NCI-H345 treated with DMSO at 0.1 percent for 48 hours (cell line): ENCODE measurements around the gene MEAK7.

ENCODE experiments used
- DNase-seq: peaks from one replicate; lab custom pipeline; 2025; ENCODE audit not compliant: unreplicated experiment; lab: John Stamatoyannopoulos, UW

The MEAK7 gene, protein sequence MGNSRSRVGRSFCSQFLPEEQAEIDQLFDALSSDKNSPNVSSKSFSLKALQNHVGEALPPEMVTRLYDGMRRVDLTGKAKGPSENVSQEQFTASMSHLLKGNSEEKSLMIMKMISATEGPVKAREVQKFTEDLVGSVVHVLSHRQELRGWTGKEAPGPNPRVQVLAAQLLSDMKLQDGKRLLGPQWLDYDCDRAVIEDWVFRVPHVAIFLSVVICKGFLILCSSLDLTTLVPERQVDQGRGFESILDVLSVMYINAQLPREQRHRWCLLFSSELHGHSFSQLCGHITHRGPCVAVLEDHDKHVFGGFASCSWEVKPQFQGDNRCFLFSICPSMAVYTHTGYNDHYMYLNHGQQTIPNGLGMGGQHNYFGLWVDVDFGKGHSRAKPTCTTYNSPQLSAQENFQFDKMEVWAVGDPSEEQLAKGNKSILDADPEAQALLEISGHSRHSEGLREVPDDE

DNA sequence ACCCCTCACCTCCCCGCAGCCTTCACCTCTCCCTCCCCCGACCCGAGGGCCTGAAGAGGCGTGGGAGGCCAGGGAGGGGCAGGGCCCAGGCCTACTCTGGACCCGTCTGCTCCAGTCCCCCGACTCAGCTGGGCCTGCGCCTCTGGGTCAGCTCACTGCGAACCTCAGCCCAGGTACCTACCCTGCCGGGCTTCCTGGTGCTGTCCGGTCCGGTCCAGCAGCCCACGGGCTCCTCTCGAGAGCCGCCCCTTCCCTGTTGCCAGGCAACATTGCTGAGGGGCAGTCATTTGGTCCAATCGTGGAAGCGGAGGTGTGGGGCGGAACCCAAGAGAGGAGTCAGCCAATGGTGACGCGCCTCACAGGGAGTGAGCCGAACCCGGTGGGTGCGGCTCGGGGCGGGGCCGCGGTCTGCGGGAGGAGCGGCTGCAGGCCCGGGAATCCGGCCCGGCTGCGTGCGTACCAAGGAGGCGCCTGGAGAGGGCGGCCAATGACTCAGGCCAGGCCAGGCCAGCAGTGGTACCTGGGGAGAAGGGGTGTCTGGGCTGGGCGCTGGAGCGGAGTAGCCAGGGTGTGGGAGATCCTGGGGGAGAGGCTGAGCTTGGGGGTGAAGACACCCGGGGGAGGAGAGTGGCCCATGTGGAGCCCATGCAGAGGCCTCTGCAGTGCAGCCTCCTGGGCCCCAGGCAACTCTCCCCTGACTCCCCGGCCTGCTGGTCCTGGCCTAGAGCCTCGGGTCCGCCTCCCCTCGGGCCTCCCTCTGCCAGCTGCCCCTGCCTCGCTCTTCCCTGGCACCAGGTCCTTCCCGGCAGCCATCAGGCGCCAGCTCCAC lies at the start of gene MEAK7:
MEAK7 (minus strand) TSS at position 240 of the 829 bp plus-strand sequence. CDS start 6,573 bp downstream, outside the sequence.
- peak; percentile 85 for DNase-seq

DNA sequence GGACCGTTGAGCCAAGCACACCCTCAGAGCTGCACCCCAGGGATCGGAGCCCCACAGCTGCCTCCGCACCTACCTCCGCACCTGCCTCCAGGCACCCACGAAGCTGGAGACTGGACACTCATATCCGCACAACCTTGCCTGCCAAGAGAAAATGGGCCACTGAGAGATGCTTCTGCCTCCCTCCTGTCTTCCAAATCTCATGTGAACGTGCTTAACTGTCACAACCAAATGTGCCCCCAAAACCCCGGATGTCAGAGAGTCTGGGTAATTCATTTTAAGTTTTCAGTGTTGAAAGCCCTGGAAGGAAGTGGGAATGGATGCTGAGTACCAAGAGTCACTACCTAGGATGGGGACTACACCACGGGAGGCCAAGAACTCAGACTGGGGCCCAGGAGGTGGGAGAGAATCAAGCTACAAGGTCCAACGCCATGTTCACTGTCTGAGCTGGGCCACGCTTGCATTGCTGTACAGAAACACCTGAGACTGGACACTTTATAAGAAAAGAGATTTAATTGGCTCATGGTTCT lies 49.5 kb upstream of the MEAK7 start:
- no peak for DNase-seq

DNA sequence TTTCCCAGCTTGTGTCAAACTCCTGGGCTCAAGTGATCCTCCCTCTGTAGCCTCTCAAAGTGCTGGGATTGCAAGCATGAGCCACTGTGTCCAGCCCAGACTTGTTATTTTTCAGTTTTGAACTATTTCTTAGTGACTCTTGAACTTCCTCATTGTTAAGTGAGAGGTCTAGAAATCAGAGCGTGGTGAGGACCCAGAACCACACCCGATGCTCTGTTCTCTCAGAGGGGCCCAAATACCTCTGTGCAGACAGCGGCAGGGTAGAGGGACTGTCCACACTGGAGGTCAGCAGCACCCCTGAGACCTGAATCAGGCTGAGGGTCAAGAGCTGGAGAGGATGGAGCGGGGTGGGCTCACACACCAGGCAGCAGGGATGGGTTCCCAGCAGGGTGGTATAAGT lies 47.7 kb upstream of the MEAK7 start:
- DNase-seq: no peak

DNA sequence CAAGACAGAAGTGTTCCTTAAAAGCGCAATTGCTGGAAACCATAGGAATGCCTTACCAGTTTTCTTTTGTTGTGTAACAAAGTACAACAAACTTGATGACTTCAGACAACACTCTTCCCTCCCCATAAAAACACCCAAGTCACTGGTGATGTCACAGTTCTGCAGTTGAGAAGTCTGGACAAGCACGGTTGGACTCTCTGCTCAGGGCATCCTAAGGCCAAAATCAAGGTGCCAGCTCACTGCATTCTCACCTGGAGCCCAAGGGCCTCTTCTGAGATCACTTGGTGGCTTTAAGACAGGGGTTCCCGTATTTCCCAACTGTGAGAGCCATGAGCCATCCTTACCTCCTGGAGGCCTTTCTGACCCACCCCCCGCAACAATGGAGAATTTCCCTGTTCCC lies 45.6 kb upstream of the MEAK7 start:
- no peak for DNase-seq

DNA sequence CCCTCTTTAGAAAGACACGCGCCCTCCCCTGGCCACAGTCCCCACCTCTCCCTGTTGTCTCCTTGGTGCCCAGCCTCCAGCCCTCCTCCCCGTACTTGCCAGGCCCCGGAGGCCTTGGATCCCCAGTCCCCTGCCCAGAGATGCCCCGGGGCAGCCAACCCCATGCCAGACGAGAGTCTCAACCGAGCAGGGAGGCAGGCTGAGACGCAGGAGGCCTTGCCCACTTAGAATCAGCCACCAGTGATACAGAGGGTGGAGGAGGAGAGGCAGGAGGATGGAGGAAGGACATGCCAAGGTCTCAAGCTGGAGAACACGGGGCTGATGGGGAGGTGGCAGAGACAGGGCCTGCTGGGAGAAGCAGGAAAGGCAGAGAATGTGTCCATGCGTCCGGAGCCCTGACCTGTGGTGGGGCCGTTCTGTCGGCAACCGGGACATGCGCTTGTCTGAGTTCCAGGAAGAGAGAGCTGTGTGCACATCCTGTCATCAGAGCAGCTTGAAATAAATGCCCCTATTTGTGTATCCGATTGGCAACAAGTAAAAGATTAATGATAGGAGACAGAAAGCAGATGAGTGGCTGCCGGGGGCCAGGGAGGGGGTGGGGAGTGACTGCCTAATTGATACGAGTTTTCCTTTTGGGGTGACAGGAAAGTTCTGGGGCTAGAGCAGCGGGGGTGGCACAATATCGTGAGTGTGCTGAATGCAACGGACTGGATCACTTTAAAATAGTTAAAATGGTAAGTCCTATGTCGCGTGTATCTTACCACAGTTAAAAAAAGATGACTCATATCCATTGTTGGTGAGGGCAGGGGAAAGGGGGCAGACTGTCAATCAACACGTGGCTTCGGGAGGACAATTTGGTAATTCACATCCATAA lies 44.7 kb upstream of the MEAK7 start:
- DNase-seq: no peak

DNA sequence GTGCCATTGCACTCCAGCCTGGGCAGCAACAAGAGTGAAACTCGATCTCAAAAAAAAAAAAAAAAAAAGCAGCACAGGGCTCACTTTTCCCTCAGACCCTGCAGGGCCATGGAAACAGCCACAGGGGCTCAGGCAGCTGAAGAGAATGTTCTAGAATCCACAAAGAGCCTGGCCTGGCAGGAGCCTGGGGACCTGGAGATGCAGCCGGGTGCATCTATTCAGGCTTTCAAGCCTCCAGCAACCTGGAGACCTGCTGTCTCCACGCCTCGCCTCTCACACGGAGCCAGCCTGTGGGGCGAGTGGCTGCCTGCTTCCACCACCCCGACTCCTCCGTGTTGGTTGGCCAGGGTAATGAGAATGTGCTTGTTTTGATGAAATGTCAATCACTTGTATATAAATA lies 44.0 kb upstream of the MEAK7 start:
- no peak for DNase-seq

DNA sequence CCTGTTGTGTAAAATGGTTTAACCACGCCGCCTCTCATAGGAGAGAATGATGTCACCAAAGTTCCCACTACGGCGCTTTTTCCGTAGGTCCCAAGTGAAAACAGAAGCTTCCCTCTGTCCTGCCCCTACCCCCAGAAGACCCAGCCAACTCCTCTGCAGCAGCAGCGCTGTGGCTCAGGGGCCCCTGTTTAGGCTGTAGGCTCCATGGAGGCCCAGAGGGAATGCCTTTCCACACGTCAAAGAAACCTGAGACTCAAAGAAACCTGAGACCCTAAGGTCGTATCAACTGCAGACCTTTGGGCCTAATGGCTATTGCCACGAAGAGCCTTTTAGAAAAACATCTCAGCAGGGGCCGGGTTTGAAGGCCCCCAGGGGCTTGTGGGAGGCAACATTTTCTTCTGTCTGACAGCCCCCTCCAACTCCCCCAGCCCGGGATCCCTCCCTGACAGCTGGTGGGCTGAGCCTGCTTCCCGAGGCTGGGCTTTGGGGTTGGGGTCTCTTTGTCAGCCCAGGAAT lies 43.1 kb upstream of the MEAK7 start:
- DNase-seq: no peak

DNA sequence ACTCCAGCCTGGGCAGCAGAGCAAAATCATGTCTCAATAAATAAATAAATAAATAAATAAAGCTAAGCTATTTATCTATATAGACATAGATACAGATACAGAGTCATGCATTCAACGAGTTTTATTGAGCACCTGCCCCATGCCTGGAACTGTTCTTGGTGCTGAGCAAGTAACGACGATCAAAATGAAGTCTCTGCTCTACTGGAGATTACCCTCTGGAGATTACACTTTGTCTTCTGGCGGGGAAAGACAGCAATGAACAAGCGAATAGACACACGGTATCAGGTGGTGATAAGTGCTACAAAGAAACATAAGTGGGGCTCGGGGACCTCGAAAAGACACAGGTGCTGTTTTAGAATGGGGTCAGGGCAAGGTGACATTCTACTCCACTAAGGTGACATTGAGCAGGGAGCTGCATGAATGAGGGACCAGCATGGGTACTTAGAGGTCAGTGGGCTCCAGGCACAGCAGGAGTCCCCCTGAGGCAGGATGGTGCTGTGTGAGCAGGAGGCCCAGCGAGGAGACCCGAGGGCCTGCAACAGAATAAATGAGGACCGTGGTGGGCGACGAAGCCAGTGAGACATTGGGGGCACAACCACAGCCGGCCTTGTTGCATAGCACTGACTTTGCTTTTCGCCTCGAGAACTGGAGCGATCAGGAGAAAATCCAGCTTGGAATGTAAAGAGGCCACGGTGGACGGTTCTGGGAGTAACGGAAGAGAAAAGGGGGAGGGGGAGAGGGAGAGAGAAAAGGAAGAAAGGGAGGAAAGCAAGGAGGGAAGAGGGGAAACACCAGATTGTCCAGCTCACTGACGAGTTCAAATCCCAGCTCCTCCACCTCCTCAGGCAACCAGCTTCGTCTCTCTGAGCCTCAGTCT lies 42.4 kb upstream of the MEAK7 start:
- no peak for DNase-seq

DNA sequence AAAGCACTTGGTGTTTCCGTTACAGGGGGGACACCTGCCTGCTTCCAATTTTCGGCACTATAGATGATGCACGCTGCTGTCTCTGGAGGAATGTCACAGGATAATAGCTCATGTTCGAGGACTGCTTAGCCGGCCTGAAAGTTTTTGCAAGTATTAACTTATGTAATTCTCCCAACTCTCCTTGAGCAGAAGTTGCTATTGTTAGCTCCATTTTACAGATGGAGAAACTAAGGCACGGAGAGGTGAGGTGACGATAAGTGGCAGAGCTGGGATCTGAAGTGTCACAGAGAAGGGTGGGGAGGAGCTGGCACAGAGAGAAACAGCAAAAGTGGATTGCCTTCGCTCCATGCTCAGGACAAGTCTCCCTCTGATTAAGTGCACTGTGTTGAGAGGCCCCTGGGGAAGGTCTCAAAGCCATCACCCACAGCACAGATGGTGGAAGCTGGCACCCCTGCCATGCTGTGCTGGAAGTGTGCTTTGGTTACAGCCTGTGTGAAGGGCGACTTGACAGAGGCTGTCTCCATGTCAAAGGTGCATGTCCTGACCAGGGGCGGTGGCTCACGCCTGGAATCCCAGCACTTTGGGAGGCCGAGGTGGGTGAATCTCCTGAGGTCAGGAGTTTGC lies 40.8 kb upstream of the MEAK7 start:
- no peak for DNase-seq

DNA sequence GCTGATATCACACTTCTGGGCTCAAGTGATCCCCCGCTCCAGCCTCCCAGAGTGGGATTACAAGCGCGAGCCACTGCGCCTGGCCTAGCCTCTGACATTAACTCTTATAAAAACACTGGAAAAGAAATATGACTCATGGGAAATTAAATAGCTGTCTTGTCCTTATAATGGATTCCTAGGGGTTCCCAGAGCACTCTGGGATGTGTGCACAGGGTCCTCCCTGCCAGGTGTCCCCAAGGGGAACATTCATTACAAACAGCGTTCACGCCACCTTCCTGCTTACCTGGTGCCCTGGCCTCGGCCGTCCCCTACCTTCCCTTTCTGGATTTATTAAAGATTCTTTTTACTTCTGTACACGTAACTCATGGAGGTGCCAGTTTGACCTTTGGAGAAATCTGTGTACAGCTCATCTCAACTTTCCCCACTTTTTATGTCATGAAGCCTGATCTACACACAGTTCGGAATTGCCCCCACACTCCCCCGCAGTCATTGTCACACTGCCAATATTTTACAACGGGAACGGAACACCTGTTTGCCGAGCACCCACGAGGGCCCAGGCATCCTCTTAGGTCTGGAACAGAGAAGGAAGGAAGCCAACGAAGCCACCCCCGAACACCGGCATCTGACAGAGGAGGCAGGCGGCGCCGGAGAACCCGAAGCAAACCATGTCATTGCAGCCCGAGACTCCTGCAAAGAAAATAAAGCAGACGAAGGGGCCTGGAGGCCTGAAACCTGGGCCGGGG lies 39.7 kb upstream of the MEAK7 start:
- peak; percentile 54 for DNase-seq

DNA sequence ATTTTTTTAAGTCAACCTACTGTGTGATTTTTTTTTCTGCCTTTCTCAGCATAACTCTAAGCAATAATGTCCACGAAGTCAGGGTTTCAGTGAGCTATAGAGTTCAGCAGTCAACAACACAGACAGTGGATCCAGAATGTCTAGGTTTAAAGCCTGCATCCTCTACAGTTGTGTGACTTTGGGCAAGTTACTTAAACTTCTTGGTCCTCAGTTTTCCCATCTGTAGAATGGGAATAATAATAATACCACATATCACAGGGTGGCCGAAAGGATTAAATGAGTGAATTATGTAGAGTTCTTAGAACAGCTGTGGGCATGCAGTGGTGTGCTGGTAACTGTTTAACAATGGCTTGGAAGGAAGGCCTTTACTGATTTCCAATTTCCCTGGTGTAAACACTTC lies 38.8 kb upstream of the MEAK7 start:
- no peak for DNase-seq

DNA sequence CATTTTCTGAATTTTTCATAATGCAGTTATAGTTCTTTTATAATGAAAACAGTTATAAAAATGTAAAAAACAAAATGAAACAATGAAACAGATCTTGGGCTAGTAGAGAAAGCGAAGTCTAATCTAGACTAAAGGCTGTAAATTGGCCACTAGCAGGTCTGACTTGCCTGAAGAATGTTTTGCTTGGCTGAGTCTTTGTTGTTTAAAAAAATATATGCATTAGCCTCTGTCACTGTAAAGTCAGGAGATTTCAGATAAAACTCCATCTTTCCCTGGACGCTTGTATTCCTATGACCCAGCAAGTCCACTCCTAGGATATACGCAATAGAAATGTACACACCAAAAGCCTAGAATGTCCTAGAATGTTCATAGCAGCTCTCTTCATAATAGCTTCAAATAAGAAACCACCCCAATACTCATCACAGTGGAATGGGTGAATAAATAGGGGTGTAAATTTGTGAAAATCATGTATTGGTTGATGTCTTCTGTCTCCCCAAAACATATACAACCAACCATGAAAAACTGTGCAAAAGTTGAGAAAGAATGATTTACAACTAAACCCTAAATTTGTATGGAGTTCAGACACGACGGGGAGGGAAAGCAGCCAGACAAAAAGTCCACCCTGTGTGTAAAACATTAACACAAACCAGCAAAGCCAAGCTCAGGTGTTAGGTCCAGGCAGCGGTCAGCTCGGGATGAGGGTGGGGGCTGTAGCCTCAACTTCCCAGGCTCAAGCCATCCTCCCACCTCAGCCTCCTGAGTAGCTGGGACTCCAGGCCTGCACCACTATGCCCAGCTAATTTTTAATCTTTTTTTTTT lies 37.7 kb upstream of the MEAK7 start:
- no peak for DNase-seq

DNA sequence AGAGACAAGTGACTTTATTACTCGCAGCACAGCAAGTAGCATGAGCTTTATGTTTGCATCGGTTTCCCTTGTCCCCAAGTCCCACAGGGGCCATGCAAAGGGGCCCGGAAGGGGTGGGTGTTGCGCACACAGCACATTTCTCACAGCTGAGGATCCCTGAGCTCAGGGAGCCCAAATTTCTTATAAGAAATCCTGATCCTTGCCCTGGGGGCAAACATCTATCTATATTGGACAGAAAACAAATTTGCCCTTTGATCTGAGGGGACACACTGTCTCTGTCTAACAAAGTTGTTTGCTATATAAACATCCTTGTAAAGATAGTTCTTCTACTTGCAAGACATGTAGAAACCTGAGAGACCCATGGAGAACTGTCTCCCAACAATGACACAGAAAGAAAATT lies 35.7 kb upstream of the MEAK7 start:
- DNase-seq: no peak

DNA sequence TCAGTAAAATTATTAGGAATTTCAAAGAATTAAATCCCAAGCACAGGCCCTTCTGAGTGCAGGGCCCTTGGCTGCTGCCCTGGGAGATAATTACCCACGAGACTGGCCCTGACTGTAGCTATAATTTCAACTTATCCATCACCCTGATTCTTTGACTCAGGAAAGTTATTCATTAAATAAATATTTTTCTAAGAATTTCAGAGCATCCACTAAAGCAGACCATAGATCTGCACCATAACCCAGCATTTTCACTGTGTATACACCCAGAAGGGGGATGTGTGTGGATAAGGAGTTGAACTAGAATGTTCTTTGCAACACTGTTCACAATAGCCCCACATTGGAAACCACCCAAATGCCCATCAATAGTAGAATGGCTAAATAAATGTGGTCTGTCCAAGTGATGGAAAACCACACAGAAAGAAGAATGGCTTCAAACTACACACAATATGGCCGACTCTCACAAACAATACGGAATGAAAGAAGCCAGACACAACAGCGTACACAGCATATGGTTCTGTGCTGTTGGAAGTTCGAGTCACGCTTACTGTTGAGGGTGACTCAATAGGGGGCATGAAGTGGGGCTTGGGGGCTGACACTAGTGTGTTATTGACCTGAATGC lies 33.9 kb upstream of the MEAK7 start:
- DNase-seq: no peak

DNA sequence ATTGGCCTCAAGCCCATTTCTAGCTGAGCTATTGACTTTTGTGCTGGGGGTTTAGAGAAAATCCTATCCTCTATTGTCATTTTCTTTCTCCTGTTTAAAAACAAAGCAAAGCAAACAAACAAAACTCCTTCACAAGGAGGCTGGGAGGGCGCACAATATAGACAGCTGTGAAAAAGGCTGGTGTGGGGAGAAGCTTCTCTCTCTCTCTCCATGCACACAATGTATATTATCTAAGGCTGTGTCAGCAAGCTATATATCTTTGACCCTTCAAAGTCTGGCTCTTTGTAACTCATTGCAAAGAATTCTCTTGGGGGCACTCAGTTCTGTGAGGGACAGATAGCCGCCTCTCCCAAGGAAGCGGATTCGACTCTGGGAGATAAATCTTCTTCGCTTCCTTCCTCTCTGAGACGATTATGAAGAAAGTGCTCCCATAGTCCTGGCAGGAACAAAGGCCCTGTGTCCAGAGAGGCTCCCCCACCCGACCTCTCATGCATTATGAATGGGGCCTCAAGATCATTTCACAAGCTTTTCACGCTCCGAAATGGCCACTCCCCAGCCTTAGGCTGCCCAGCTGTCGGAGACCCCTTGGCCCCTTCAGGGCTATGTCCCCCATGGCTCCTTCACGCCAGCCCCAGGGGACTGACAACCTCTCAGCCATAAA lies 33.2 kb upstream of the MEAK7 start:
- peak; percentile 42 for DNase-seq

DNA sequence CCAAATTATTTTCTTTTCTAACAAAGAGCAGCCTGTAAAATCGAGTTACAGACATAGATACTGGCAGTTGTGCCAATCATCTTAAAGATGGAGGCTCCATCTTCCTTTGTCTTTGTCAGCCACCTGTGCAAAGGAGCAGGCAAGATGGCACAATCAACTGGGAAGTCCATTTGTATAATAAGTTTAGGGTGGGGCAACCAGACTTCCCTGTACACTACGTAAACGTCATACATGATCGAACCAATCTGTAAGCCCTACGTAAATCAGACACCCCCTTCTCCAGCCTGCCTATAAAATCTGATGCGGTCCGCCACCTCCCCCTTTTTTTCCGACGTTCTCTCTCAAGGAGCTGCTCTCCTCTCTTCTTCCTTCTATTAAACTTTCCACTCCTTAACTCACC lies 31.4 kb upstream of the MEAK7 start:
- DNase-seq: no peak

DNA sequence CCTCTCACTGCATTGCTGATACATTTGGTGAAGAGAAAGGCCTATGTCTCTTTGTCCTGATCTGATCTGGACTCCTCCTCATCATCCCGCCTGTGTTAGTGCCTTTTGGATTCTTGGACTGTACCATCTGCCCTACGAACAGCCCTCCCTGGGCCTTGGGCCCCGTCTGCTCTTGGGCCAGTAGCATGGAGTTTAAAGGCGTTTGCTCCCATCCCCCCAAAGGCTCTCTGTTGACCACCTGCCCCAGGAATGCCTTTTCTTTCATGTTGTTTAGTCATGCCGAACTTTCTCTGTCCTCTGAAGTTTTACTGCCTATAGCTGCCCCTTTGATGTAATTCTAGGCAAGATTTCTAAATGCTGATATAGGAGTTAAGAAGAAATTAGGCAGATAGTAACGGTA lies 30.9 kb upstream of the MEAK7 start:
- no peak for DNase-seq
